NCI-H2029 treated with DMSO at 0.1 percent for 48 hours (cell line): ENCODE data around the gene SPATA6L.
A peak's percentile ranks its signal among the peaks of the same experiment; 100 is the strongest.
"Not testable (repeated sequence)": the region's sequence is repeated elsewhere in the genome, so short reads cannot be mapped to it uniquely, and the experiment has no call there.

ENCODE experiments used
- DNase-seq: peaks from one replicate; lab custom pipeline; 2025; lab: John Stamatoyannopoulos, UW

SPATA6L gene

GRCh38 chr9:4677392-4677791 is 11.1 kb upstream of the SPATA6L start:
- no peak for DNase-seq

- no peak for DNase-seq
These were observed 8.5 kb upstream of the SPATA6L start for GRCh38 chr9:4674783-4675182.

- DNase-seq = no peak
These were observed 5.5 kb upstream of the SPATA6L start for GRCh38 chr9:4671737-4672136.

GRCh38 chr9:4670591-4670990 is 4.3 kb upstream of the SPATA6L start:
- no peak for DNase-seq

- DNase-seq = no peak
These were observed 3.6 kb upstream of the SPATA6L start for GRCh38 chr9:4669890-4670289.

- DNase-seq = no peak
These were observed 2.3 kb upstream of the SPATA6L start for GRCh38 chr9:4668604-4669003.

GRCh38 chr9:4667681-4668080 is 1.4 kb upstream of the SPATA6L start:
- no peak for DNase-seq

GRCh38 chr9:4665357-4665756 is 923 bp downstream of the SPATA6L start:
- peak; percentile 28 for DNase-seq

GRCh38 chr9:4663956-4664355 is 2.3 kb downstream of the SPATA6L start:
- no peak for DNase-seq

GRCh38 chr9:4662989-4663792 is 3.1 kb downstream of the SPATA6L start:
- DNase-seq = no peak

- peak; percentile 49 for DNase-seq
These were observed 3.9 kb downstream of the SPATA6L start, which contains the start of gene PLPP6 for GRCh38 chr9:4662108-4662988. Gene PLPP6 (plus strand): TSS chr9:4662294. CDS start chr9:4662376, 82 bp downstream.

- no peak for DNase-seq
These were observed 4.7 kb downstream of the SPATA6L start for GRCh38 chr9:4661611-4662010.

GRCh38 chr9:4661165-4661564 is 5.1 kb downstream of the SPATA6L start:
- DNase-seq = no peak

- DNase-seq = not testable (repeated sequence)
These were observed 5.6 kb downstream of the SPATA6L start for GRCh38 chr9:4660665-4661064.

GRCh38 chr9:4657426-4658159 is 8.7 kb downstream of the SPATA6L start:
- DNase-seq = no peak

- no peak for DNase-seq
These were observed 9.7 kb downstream of the SPATA6L start for GRCh38 chr9:4656621-4657020.

- DNase-seq = not testable (repeated sequence)
These were observed 10.1 kb downstream of the SPATA6L start for GRCh38 chr9:4656196-4656595.

- no peak for DNase-seq
These were observed 11.7 kb downstream of the SPATA6L start for GRCh38 chr9:4654538-4654937.

- no peak for DNase-seq
These were observed 12.2 kb downstream of the SPATA6L start for GRCh38 chr9:4654084-4654483.

GRCh38 chr9:4642351-4642750 is 23.9 kb downstream of the SPATA6L start:
- DNase-seq = no peak

- DNase-seq = no peak
These were observed 26.3 kb downstream of the SPATA6L start for GRCh38 chr9:4640027-4640426.

- no peak for DNase-seq
These were observed 26.9 kb downstream of the SPATA6L start for GRCh38 chr9:4639420-4639819.
